Neural cell (in vitro differentiated cells): ENCODE measurements around the gene ZNF705A.
"Not testable (repeated sequence)": the region's sequence is repeated elsewhere in the genome, so short reads cannot be mapped to it uniquely, and the experiment has no call there.

Experiments
- EP300 ChIP-seq: fragments of 450-650 bp; conservative IDR thresholded peaks from 2 replicates; pipeline ENCODE4 v1.6.1; 2014; ENCODE audit warnings: antibody characterized with exemption, mild to moderate bottlenecking, moderate library complexity; ENCODE audit not compliant: poor library complexity, severe bottlenecking
- EZH2 ChIP-seq: fragments of 200-600, 300-800 bp; shearing (Covaris generic), sonication (generic); IDR thresholded peaks from 2 replicates; pipeline ENCODE4 v1.6.1; 2014; ENCODE audit warnings: antibody characterized with exemption, low read length, borderline replicate concordance, mild to moderate bottlenecking; ENCODE audit not compliant: insufficient read depth, poor library complexity, severe bottlenecking
- RAD21 ChIP-seq: fragments of 450-650 bp; conservative IDR thresholded peaks from 2 replicates; pipeline ENCODE4 v1.6.1; 2014; ENCODE audit warnings: antibody characterized with exemption, mild to moderate bottlenecking, moderate library complexity
- TF ChIP-seq, protein P1 (sequence below): fragments of 450-650 bp; IDR thresholded peaks from 2 replicates; pipeline ENCODE4 v1.5.1; 2014; ENCODE audit warnings: antibody characterized with exemption, mild to moderate bottlenecking, moderate library complexity; ENCODE audit not compliant: poor library complexity, severe bottlenecking
- TF ChIP-seq, protein P2 (sequence below): IDR thresholded peaks from 2 replicates; pipeline ENCODE4 v1.6.1; 2012; ENCODE audit warnings: borderline replicate concordance

DNA sequence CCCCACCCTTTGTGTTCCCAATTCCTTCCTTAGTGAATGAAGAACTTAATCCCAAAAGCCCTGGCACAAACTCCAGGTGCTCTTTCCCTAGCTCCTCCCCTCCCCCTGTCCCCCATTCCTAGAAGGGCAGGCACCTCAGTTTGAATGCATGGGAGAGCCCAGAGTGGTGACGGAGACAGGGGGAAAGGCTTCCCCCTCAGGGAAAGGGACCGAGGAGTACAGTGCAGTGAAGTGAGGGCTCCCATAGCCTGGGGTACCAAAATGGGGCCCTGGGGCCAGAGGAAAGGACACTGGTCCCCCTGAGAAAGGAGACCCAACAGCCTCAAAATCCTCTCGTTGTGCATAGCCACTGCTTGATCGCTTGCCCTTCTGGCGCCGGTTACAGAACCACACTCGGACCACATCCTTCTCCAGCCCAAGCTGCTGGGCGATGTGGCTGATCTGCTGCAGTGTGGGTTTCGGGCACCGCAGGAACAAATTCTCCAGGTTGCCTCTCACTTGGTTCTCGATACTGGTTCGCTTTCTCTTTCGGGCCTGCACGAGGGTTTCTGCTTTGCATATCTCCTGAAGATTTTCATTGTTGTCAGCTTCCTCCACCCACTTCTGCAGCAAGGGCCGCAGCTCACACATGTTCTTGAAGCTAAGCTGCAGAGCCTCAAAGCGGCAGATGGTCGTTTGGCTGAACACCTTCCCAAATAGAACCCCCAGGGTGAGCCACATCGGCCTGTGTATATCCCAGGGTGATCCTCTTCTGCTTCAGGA lies 23.0 kb upstream of the ZNF705A start:
- TF ChIP-seq, protein P1, sequence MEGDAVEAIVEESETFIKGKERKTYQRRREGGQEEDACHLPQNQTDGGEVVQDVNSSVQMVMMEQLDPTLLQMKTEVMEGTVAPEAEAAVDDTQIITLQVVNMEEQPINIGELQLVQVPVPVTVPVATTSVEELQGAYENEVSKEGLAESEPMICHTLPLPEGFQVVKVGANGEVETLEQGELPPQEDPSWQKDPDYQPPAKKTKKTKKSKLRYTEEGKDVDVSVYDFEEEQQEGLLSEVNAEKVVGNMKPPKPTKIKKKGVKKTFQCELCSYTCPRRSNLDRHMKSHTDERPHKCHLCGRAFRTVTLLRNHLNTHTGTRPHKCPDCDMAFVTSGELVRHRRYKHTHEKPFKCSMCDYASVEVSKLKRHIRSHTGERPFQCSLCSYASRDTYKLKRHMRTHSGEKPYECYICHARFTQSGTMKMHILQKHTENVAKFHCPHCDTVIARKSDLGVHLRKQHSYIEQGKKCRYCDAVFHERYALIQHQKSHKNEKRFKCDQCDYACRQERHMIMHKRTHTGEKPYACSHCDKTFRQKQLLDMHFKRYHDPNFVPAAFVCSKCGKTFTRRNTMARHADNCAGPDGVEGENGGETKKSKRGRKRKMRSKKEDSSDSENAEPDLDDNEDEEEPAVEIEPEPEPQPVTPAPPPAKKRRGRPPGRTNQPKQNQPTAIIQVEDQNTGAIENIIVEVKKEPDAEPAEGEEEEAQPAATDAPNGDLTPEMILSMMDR, result not testable (repeated sequence)
- TF ChIP-seq, protein P2, sequence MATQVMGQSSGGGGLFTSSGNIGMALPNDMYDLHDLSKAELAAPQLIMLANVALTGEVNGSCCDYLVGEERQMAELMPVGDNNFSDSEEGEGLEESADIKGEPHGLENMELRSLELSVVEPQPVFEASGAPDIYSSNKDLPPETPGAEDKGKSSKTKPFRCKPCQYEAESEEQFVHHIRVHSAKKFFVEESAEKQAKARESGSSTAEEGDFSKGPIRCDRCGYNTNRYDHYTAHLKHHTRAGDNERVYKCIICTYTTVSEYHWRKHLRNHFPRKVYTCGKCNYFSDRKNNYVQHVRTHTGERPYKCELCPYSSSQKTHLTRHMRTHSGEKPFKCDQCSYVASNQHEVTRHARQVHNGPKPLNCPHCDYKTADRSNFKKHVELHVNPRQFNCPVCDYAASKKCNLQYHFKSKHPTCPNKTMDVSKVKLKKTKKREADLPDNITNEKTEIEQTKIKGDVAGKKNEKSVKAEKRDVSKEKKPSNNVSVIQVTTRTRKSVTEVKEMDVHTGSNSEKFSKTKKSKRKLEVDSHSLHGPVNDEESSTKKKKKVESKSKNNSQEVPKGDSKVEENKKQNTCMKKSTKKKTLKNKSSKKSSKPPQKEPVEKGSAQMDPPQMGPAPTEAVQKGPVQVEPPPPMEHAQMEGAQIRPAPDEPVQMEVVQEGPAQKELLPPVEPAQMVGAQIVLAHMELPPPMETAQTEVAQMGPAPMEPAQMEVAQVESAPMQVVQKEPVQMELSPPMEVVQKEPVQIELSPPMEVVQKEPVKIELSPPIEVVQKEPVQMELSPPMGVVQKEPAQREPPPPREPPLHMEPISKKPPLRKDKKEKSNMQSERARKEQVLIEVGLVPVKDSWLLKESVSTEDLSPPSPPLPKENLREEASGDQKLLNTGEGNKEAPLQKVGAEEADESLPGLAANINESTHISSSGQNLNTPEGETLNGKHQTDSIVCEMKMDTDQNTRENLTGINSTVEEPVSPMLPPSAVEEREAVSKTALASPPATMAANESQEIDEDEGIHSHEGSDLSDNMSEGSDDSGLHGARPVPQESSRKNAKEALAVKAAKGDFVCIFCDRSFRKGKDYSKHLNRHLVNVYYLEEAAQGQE, result not testable (repeated sequence)
- TF ChIP-seq EZH2, EP300, RAD21: not testable (repeated sequence)
